ENCODE measurements around the gene CCSER1.

GRCh38 chr4:90995996-90996395, 868.8 kb downstream of the CCSER1 start:
- no peak for TF ChIP-seq CTCF (IDR thresholded peaks at IDR 0.05; ENCODE audit: low read depth, low read length, poor library complexity, severe bottlenecking)
- TF ChIP-seq EZH2phosphoT487 (IDR thresholded peaks at IDR 0.05; ENCODE audit: borderline replicate concordance, low read length) = no peak
